PFSK-1 (cell line): ENCODE results near the gene LTBP1.

Source experiments
- POLR2AphosphoS5 ChIP-seq: IDR thresholded peaks from 2 replicates; pipeline ENCODE4 v1.6.1; 2012; ENCODE audit warnings: low read depth, mild to moderate bottlenecking, control low read depth, low read length, moderate library complexity
- SIN3A ChIP-seq: IDR thresholded peaks from 2 replicates; pipeline ENCODE4 v1.6.1; 2012; ENCODE audit warnings: mild to moderate bottlenecking, low read length, moderate library complexity, borderline replicate concordance; ENCODE audit not compliant: insufficient read depth
- TAF1 ChIP-seq: IDR thresholded peaks from 2 replicates; pipeline ENCODE4 v1.6.1; 2012; ENCODE audit warnings: low read length, control low read depth, borderline replicate concordance; ENCODE audit not compliant: insufficient read depth
- TF ChIP-seq, protein P1 (sequence below), 2 experiments: IDR thresholded peaks; 2 replicates each; pipeline versions ENCODE4 v1.6.1 to v1.8.0; 2011 to 2012; ENCODE audit warnings: low read depth in 2 of 2, low read length in 2 of 2, control low read depth in 1 of 2, inconsistent platforms in 1 of 2, mild to moderate bottlenecking in 1 of 2, moderate library complexity in 1 of 2; ENCODE audit not compliant: insufficient read depth in 1 of 2

DNA sequence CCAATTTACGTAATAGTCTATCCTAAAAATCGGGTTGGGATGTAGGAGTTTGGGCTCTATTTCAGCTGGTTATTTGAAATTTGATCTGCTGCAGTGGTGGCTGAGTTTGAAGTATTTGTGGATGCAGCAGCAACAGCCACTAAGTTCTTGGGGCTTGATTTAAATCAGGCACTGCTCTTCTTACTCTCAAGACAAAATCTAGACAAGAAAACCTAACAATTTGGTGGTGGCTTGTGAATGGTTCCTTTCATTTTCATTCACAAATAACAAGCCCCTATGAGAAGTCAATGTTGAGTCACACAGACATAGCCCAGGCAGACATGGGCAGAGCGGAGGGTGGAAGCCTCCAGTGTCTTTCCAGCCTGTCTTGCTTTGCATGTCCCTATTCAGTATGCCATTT is 199.3 kb downstream of the LTBP1 start:
- TF ChIP-seq POLR2AphosphoS5 (no peak), SIN3A (no peak), TAF1 (no peak)
- TF ChIP-seq, protein P1, sequence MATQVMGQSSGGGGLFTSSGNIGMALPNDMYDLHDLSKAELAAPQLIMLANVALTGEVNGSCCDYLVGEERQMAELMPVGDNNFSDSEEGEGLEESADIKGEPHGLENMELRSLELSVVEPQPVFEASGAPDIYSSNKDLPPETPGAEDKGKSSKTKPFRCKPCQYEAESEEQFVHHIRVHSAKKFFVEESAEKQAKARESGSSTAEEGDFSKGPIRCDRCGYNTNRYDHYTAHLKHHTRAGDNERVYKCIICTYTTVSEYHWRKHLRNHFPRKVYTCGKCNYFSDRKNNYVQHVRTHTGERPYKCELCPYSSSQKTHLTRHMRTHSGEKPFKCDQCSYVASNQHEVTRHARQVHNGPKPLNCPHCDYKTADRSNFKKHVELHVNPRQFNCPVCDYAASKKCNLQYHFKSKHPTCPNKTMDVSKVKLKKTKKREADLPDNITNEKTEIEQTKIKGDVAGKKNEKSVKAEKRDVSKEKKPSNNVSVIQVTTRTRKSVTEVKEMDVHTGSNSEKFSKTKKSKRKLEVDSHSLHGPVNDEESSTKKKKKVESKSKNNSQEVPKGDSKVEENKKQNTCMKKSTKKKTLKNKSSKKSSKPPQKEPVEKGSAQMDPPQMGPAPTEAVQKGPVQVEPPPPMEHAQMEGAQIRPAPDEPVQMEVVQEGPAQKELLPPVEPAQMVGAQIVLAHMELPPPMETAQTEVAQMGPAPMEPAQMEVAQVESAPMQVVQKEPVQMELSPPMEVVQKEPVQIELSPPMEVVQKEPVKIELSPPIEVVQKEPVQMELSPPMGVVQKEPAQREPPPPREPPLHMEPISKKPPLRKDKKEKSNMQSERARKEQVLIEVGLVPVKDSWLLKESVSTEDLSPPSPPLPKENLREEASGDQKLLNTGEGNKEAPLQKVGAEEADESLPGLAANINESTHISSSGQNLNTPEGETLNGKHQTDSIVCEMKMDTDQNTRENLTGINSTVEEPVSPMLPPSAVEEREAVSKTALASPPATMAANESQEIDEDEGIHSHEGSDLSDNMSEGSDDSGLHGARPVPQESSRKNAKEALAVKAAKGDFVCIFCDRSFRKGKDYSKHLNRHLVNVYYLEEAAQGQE (IDR thresholded peaks at IDR 0.05; ENCODE audit: insufficient read depth in 1 of 2, low read depth in 2 of 2, low read length in 2 of 2), result no peak
